Measurements from ENCODE around the gene FILIP1L. TPM values are rescaled to one million over a fixed set of nuclear protein-coding genes. Genes with fewer than 3 reads are reported as not detected.

The FILIP1L gene
- total RNA-seq, 4 donors from 2014 or later: 28.3 to 56.3 (median 43.2) TPM

GRCh38 chr3:99934975-99935797 is 179.1 kb downstream of the FILIP1L start:
- no peak for TF ChIP-seq CTCF (IDR thresholded peaks at IDR 0.05; ENCODE audit: low read depth)

GRCh38 chr3:99933971-99934750 is 180.1 kb downstream of the FILIP1L start:
- no peak for TF ChIP-seq CTCF (IDR thresholded peaks at IDR 0.05; ENCODE audit: low read depth)

GRCh38 chr3:99931059-99931458 is 183.2 kb downstream of the FILIP1L start:
- no peak for TF ChIP-seq CTCF (IDR thresholded peaks at IDR 0.05; ENCODE audit: low read depth)

GRCh38 chr3:99929745-99930139 is 184.6 kb downstream of the FILIP1L start:
- no peak for TF ChIP-seq CTCF (IDR thresholded peaks at IDR 0.05; ENCODE audit: low read depth)

GRCh38 chr3:99928771-99929744 is 185.2 kb downstream of the FILIP1L start:
- no peak for TF ChIP-seq CTCF (IDR thresholded peaks at IDR 0.05; ENCODE audit: low read depth)

- TF ChIP-seq CTCF (IDR thresholded peaks at IDR 0.05; ENCODE audit: low read depth): no peak
These were observed 186.4 kb downstream of the FILIP1L start for GRCh38 chr3:99927671-99928457.

Data from subcutaneous adipose tissue (tissue), 4 donors.